IPS-15b (cell line): ENCODE results near the gene PAF1.
"Not testable (repeated sequence)": the region's sequence is repeated elsewhere in the genome, so short reads cannot be mapped to it uniquely, and the experiment has no call there.

Experiments
- H3K27me3 ChIP-seq: one replicate; pipeline ENCODE4 v1.6.1; 2013; ENCODE audit warnings: low read length; ENCODE audit not compliant: control insufficient read depth, insufficient read depth
- H3K36me3 ChIP-seq: one replicate; pipeline ENCODE4 v1.6.1; 2013; ENCODE audit warnings: low read length; ENCODE audit not compliant: control insufficient read depth, insufficient read depth
- H3K4me1 ChIP-seq: one replicate; pipeline ENCODE4 v1.6.1; 2013; ENCODE audit warnings: mild to moderate bottlenecking, low read length; ENCODE audit not compliant: control insufficient read depth, insufficient read depth
- H3K4me3 ChIP-seq: one replicate; pipeline ENCODE4 v1.5.1; 2013; ENCODE audit warnings: low read depth, low read length
- H3K9ac ChIP-seq: one replicate; pipeline ENCODE4 v1.6.1; 2013; ENCODE audit warnings: low read depth, mild to moderate bottlenecking, low read length
- H3K9me3 ChIP-seq: one replicate; pipeline ENCODE4 v1.6.1; 2013; ENCODE audit warnings: mild to moderate bottlenecking, low read length; ENCODE audit not compliant: control insufficient read depth, insufficient read depth

The PAF1 gene

DNA sequence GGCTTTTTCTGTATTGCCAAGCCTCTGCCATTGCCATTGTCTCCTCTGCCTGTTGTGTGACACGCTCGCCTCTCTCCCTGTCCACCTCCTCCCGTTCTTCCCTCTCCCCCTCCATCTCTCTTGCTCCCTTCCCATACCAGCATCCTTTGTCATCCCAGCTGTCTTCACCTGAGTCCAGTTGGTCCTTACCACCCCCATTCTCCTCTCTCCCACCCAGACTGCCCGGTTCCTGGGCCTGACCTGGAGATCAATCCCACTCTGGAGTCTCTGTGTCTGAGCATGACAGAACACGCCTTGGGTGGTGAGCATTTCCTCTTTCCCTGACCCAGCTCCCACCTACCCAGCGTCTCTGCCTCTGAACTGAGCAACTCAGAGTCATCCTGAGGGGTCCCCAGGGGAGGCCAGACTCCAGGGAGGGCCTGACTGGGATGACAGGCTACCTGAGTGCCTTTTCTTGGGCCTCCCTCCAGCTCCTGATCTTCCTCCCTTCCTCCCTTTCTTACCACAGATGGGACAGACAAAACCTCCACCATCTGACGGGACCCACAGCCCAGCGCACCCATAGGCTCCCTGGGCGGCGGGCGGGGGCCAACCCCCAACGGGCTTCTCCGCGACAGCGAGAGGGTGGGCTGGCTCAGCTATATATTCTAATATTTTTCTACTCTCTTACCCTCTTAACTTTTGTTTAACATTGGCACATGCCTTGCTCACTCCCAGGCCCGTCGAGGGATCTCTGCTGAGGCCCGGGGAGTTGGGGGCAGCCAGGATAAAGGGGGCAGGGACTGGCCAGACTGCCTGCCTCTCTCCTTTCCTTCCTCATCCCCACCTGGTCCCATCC lies 7.7 kb downstream of the PAF1 start:
- no peak overlapping the region for H3K9ac ChIP-seq
- H3K9me3 ChIP-seq = no peaks in the 10 kb centered on the region
- peaks cover 52% of the 10 kb centered on the region for H3K36me3 ChIP-seq
- no peak overlapping the region for H3K4me3 ChIP-seq
- no peaks in the 10 kb centered on the region for H3K4me1 ChIP-seq
- H3K27me3 ChIP-seq = no peaks in the 10 kb centered on the region

- H3K4me1 ChIP-seq = no peaks in the 10 kb centered on the region
Observed at GRCh38 chr19:39381910-39382611, 8.8 kb downstream of the PAF1 start.

GRCh38 chr19:39380521-39381502 lies 10.1 kb downstream of the PAF1 start:
- Histone ChIP-seq H3K36me3 (peaks cover 63% of the 10 kb centered on the region), H3K4me1 (no peaks in the 10 kb centered on the region), H3K9me3 (no peaks in the 10 kb centered on the region), H3K4me3 (no peak overlapping the region), H3K27me3 (no peaks in the 10 kb centered on the region), H3K9ac (no peak overlapping the region)

More at GRCh38 chr19:39381910-39382611, 8.8 kb downstream of the PAF1 start:
- H3K27me3 ChIP-seq = no peaks in the 10 kb centered on the region
- H3K9ac ChIP-seq = no peak overlapping the region
- H3K9me3 ChIP-seq = no peaks in the 10 kb centered on the region
- H3K4me3 ChIP-seq = no peak overlapping the region
- H3K36me3 ChIP-seq = peaks cover 60% of the 10 kb centered on the region

DNA sequence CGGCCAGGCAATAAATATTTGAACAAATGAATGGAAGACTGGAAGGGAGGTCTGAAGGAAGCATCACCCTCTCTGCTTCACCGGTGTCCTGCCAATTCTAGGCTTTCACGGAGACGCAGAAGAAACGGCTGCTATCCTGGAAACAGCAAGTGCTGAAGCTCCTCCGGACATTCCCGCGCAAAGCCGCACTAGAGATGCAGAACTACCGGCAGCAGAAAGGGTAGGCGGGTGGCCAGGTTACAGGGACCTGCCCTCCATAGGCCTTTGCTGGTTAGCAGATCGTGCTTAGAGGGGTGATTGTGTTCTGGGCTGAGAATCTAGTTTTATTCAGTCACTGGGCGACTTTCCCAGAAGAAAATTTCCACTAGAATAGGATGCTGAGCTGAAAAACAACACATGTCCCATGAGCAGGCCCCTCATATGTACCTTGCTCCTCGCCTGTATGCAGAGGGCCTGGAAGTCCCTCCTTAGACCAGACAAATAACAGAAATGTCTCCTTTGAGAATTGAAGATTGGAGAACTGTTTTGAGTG lies 11.0 kb downstream of the PAF1 start:
- Histone ChIP-seq H3K27me3 (no peaks in the 10 kb centered on the region), H3K4me1 (no peaks in the 10 kb centered on the region), H3K36me3 (peaks cover 69% of the 10 kb centered on the region), H3K9me3 (no peaks in the 10 kb centered on the region), H3K9ac (no peak overlapping the region), H3K4me3 (no peak overlapping the region)

DNA sequence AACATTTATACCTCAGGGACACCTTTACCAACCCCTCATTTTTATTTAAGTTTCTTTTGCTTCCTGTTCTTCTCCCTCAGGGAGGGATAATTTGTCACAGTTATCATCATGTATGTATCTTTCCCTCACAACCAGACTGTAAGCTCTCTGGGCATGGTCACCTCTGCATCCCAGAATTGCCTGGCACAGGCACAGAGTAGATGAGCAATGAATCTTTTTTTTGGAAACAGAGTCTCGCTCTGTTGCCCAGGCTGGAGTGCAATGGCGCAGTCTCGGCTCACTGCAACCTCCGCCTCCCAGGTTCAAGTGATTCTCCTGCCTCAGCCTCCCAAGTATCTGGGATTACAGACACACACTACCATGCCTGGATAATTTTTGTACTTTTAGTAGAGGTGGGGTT lies 11.5 kb downstream of the PAF1 start:
- not testable (repeated sequence) for H3K9ac ChIP-seq, H3K4me1 ChIP-seq

GRCh38 chr19:39377373-39378362 lies 13.2 kb downstream of the PAF1 start:
- Histone ChIP-seq H3K36me3 (peaks cover 72% of the 10 kb centered on the region), H3K27me3 (no peaks in the 10 kb centered on the region), H3K9ac (no peak overlapping the region), H3K4me1 (no peaks in the 10 kb centered on the region), H3K9me3 (no peaks in the 10 kb centered on the region), H3K4me3 (no peak overlapping the region)

More for the DNA sequence above, 11.5 kb downstream of the PAF1 start:
- not testable (repeated sequence) for H3K4me3 ChIP-seq, H3K9me3 ChIP-seq, H3K27me3 ChIP-seq
- H3K36me3 ChIP-seq = peaks cover 70% of the 10 kb centered on the region

- Histone ChIP-seq H3K27me3 (no peaks in the 10 kb centered on the region), H3K9ac (no peak overlapping the region), H3K4me3 (no peak overlapping the region), H3K4me1 (no peaks in the 10 kb centered on the region), H3K9me3 (no peaks in the 10 kb centered on the region), H3K36me3 (peaks cover 58% of the 10 kb centered on the region)
Observed at GRCh38 chr19:39375929-39376328, 15.0 kb downstream of the PAF1 start.

DNA sequence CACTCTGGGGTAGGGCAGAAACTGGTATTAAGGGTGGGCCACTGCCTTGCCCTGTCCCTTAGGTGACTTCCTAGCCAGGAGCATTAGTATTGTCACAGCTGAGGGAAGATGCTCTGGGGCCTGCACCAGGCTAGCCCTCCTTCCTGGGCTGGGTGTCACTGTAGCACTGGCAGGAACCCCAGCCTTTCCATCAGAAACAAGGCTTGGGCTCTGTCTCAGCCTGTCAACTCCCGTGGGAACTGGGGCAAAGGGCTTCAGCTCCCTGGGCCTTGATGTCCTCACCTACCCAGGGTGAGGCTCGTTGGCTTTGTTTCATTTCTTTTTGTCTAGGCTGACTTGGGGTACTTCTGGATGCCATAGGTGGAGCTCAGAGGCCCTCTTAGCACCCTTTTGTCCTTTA lies 18.0 kb downstream of the PAF1 start:
- Histone ChIP-seq H3K36me3 (peaks cover 49% of the 10 kb centered on the region), H3K9me3 (no peaks in the 10 kb centered on the region), H3K4me1 (no peaks in the 10 kb centered on the region), H3K27me3 (no peaks in the 10 kb centered on the region), H3K4me3 (no peak overlapping the region), H3K9ac (no peak overlapping the region)

DNA sequence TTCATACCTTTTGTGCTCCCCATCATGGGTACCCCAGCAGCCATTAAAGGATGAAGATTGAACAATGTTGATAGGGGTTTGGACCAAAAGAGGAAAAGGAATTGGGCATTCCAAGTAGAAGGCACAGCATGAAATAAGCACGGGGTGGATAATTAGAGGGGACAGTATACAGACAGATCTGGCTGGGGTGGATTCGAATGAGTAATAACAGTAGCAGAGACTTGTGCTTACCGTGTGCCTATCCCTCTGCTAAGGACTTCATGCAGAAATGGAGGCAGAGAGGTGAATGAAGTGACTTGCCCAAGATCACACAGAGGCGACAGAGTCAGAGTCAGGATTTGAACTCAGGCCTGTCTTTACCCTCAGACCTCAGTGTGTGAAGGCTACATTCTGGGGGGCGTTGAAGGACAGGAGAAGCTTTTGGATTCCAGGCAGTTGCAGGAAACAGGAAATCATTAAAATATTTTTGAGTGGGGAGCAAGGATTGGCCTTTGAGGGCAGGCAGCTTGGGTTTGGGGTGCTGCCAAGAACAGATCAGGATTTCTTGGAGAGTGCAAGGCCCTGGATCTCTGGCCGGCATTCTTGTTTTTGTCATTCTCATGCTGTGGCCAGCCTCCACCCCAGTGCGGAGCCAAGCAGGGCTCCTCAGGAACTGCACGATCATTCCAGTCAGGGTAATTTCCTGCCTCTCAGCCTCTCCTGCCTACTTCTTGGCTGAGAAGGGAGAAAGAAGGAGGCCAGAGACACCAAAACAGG lies 18.7 kb downstream of the PAF1 start:
- Histone ChIP-seq H3K4me1 (no peaks in the 10 kb centered on the region), H3K36me3 (peaks cover 42% of the 10 kb centered on the region), H3K27me3 (no peaks in the 10 kb centered on the region), H3K9ac (no peak overlapping the region), H3K4me3 (no peak overlapping the region), H3K9me3 (no peaks in the 10 kb centered on the region)

GRCh38 chr19:39370735-39371134 lies 20.2 kb downstream of the PAF1 start:
- Histone ChIP-seq H3K4me1 (no peaks in the 10 kb centered on the region), H3K27me3 (no peaks in the 10 kb centered on the region), H3K9me3 (no peaks in the 10 kb centered on the region), H3K4me3 (no peak overlapping the region), H3K9ac (no peak overlapping the region), H3K36me3 (peaks cover 34% of the 10 kb centered on the region)
